SHP77 treated with DMSO at 0.1 percent for 48 hours (cell line): ENCODE measurements around the gene ALLC.
A peak's percentile ranks its signal among the peaks of the same experiment; 100 is the strongest.

ENCODE experiments used
- DNase-seq: peaks from one replicate; lab custom pipeline; 2025; lab: John Stamatoyannopoulos, UW

ALLC gene

DNA sequence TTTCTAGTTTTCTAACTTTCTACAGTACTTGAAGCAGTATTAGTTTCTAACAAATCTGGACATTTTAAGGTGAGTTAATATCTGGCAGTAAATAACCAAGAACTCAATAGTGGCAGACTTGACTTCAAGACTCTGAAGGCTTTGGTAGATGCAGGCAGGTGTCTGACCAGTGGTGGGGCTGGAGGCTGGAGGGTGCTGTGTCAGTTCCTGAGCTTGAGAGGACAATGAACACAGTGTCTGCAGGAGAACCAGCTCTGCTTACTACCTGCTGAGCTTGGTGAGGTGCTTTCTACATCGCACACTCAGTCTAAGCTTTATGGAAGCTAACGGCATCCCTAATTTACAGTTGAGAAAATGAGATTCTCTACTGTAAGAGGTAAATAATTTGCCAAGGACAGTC, 21.2 kb downstream of the ALLC start:
- DNase-seq = no peak

- DNase-seq = no peak
Measured at GRCh38 chr2:3679616-3680393, 21.8 kb downstream of the ALLC start.

DNA sequence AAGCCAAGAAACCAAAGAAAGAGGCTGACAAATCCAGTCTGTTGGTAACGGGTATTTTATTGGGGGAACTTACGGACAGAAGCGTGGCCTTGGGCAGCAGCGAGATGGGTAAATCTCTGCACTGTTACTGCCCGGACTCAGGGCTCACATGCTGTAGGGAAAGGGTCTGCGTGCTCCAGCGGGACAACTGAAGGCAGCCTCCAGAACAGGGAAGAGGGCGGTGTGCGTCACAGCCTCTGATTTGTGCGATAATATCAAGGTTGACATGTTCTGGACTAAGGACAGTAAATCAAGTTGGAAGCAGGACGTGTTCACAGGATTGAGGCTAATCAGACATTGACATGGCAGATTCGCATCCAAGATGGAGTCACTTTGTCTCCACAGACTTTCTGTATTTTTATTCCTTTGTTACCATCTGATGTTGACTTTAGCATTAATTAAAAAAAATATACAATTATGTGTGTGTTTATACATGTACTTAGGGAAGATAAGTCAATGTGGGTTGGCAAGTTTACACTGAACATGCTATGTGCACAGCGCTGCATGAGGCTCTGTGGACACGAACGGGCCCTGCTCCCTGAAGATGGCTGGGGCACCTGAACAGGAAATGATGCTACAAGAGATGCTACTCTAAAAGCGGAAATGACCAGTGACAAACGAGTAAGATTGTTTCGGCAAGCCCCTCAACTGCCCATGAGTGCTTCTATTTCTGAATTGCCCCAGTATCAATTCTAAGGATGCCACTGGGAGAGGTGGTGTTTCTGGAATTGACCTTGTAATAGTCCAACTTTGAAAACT, 22.7 kb downstream of the ALLC start:
- no peak for DNase-seq

- DNase-seq = no peak
Measured at GRCh38 chr2:3681625-3682024, 23.6 kb downstream of the ALLC start.

GRCh38 chr2:3682811-3683210, 24.8 kb downstream of the ALLC start:
- DNase-seq = no peak

DNA sequence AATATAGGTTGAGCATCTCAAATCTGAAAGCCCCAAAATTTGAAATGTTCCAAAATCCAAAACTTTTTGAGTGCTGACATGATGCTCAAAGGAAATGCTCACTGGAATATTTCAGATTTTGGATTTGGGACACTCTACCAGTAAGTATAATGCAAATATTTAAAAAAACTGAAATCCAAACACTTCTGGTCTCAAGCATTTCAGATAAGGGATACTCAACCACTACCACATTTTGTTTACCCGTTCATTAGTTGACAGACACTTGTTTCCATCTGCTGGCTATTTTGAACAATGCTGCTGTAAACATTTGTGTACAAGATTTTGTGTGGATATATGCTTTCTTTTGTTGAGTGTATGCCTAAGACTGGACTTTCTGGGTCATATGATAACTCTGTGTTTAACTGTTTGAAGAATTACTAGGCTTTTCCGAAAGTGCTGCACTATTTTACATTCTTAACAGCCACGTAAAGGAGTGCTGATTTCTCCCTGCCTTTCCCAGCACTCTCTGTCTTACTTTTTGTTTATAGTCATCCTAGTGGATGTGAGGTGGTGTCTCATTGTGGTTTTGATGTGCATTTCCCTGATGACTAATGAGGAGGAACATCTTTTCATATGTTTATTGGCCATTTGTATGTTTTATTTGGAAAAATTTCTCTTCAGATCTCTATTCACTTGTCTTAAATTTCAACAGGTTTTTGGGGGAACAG, 25.9 kb downstream of the ALLC start:
- no peak for DNase-seq

DNA sequence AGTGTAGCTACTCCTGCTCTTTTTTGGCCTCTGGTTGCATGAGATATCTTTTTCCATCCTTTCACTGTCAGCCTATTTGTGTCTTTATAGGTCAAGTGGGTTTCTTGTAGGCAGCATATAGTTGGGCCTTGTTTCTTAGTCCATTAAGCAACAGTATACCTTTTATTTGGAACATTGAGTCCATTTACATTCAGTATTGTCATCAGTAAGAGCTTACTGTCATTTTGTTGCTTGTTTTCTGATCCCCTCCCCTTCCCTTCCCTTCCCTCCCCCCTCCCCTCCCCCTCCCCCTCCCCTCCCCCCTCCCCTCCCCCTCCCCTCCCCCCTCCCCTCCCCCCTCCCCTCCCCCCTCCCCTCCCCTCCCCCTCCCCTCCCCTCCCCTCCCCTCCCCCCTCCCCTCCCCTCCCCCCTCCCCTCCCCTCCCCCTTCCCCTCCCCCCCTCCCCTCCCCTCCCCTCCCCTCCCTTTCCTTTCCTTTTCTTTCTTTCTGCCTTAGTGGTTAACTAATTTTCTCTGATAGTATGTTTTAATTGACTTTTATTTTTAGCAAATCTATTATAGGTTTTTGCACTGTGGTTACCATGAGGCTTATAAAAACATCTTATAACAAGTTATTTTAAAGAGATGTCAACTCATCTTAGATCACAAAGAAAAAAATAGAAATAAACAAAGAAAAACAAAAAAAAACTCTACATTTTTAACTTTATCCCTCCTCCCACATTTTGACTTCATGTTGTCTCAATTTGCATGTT, 32.2 kb downstream of the ALLC start:
- no peak for DNase-seq

DNA sequence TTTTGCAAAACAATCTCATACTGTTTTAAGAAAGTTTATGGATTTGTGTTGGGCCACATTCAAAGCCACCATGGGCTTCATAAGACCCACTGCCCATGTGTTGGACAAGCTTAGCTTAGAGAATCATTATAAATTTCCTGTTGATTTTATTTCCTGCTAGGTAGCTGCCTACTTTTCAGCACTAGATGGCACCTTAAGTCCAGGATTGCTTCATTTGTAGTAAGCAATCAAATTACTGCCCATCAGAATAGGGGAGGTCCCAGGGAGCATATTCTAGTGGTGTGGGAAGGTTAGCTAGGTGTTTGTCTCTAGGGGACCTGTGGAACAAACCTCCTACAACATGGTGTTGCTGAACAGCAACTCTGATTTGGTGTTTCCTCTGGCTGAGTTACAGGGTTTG, 34.4 kb downstream of the ALLC start:
- peak; percentile 42 for DNase-seq

DNA sequence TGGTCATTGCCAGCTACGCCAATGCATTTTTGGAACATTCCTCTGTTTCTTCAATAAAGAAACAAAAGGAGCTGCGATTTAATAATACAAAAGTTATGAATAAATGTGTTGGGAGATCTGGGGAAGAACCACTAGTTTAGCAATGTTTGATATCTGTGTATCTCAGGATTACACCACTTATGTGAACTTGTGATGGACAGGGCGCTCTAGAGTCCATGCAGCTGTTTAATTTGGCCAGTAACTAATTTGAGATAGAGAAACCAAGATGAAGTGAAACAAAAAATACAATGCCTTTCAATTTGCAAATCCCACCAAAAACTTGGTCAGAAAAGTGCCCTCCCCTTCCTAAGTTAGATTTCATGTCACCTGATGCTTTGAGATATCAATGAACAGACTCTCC, 38.5 kb downstream of the ALLC start:
- no peak for DNase-seq

- no peak for DNase-seq
Measured at GRCh38 chr2:3701071-3701470, 43.1 kb downstream of the ALLC start.

DNA sequence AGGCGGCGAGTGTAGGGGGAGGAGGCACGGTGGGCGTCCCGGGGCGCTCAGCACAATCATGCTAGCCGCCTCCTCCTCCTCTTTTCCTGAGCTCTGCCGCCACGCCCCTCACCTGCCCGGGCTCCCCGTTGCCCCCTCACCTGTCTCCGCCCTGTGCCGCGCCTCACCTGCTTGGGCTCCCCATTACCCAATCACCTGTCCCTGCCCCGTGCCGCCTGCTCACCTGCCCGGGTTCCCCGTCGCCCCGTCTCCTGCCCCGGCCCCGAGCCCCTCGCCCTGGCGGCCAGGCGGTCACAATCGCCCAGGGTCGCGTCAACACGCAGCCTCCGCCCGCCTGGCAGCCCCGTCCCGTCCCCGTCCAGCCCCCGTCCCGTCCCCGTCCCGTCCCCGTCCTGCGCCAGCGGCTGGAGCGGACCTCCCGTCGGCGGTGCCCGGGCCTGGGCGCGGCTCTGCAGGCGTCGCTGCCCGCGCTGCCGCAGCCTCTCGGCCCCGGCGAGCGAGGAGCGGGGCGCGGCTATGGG, 45.3 kb downstream of the ALLC start, which contains the start of gene DCDC2C:
Gene DCDC2C, plus strand, starts transcription at position 340 of the 521 bp plus-strand sequence. Its CDS starts 177 bp downstream, at position 517.
- DNase-seq = no peak

DNA sequence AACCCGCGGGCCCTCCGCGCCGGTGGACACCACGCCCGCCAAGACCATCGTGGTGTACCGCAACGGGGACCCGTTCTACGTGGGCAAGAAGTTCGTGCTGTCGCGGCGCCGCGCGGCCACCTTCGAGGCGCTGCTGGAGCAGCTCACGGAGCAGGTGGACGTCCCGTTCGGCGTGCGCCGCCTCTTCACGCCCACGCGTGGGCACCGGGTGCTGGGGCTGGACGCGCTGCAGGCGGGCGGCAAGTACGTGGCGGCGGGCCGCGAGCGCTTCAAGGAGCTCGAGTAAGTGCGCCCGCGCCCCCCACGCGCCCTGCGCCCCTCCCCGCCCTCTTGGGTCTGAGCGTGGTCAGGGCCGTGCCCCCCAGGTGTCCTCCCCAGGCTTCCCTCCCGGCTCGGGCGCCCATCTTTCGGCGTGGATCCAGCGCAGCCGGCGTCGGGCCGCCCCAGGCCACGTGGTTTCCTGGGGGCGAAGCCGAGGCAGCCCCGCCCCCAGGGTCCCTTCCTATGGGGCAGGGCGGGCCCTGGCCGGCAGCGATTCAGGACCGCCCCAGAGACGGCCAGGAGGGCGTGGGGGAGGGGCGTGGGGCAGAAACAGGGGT, 45.9 kb downstream of the ALLC start:
- DNase-seq = no peak

GRCh38 chr2:3704692-3705091, 46.7 kb downstream of the ALLC start:
- DNase-seq = no peak

GRCh38 chr2:3705782-3706181, 47.8 kb downstream of the ALLC start:
- DNase-seq = no peak

DNA sequence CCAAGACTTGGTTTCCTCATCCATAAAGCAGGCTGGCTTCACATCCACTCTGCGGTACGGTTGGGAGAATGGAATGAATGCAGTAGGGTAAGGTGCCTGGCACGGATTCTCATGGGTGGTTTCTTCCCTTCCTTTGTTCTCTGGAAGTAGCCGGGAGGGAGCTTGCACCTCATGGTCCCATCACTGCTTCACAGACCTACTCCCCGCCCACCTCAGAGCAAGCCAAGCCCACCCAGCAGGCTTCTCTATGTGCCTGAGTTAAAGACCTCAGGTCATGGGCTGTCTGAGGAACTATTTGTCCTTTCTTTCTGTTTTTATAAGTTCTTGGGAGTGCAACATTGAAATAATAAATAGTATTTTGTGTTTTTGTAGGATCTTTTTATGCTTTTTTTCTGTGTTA, 48.9 kb downstream of the ALLC start:
- no peak for DNase-seq

DNA sequence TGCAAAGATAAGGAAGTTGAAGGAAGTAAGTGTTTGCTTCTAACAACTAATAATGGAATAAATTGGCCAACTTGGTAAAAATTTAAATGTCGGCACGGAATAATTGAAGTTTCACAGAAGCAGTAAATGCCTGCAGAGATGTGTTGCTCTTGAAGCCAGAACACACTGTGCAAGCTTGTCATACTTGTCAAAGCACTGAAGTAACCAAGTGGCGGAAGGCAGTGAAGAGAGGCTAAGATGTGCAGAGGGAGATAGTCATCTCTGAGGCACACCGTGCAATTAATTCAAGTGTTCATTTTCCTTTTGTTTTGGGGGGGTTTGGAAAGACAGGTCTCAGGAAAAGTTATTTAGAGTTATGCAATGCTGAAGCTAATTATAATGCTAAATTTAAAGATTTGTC, 50.6 kb downstream of the ALLC start:
- no peak for DNase-seq

- no peak for DNase-seq
Measured at GRCh38 chr2:3709225-3709624, 51.2 kb downstream of the ALLC start.

DNA sequence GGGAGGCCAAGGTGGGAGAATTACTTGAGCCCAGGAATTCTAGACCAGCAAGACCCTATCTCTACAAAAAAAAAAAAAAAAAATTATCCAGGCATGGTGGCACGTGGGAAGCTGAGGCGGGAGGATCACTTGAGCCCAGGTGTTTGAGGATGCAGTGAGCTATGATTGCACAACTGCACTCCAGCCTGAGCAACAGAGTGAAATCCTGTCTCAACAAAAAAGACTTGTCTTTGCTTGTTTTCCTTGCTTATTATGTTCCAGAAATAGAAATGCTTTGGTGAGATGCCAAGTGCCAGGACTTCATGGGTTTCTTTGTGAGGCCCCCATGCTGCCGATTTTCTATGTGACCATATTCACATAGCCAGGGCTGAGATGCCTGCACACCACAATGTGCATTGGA, 54.4 kb downstream of the ALLC start:
- no peak for DNase-seq

- DNase-seq = no peak
Measured at GRCh38 chr2:3712831-3713503, 55.0 kb downstream of the ALLC start.

DNA sequence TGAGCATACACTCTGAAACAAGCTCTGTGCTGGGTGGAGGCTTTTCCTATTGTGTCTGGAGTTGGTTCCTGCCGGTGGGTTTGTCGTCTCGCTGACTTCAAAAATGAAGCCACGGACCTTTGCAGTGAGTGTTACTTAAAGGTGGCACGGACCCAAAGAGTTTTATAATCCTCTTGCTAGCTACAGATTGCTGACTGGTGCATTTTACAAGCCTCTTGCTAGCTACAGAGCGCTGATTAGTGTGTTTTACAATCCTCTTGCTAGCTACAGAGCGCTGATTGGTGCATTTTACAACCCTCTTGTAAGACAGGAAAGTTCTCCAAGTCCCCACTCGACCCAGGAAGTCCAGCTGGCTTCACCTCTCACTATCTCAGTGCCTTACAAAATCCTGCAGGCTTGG, 60.7 kb downstream of the ALLC start:
- no peak for DNase-seq

DNA sequence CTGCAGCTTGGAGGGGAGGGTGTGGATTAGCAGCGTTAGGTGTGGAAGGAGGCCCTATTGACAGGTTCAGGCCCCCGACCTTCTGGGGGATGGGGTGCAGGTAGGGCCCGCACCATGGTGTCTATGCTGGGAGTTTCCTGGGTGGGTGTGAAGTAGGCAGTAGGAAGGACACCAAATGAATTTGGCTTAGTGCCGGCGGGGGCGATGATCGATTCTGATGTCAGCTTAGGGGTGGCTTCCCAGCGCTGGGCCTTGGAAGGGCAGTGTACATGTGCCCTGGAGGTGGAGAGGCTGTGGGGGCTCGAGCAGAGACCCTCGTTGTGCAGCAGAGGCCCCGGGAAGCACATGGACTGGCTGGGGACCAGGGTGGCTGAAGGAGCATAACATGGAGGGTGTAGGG, 67.0 kb downstream of the ALLC start:
- DNase-seq = no peak
